Measurements from ENCODE around the gene FLYWCH1. TPM values are rescaled to one million over a fixed set of nuclear protein-coding genes. Genes with fewer than 3 reads are reported as not detected.

Gene FLYWCH1
- total and polyA plus RNA-seq, 9 of the 15 experiments (the other 6 are each of a cell fraction or from before 2014, with no cell fraction given) = 0.18 to 33.6 (median 11.3) TPM

- WGBS (ENCODE audit: insufficient coverage, low coverage, missing lambda C conversion rate) = 2% methylated on average over 11 of the region's 12 CpGs
- in situ Hi-C loops (cut with MboI) = no loop called here
- POLR2A ChIA-PET = interaction anchor here (0.5 to 1.7 kb wide), 9 partner anchors 11 to 175 kb away, joined by 3 to 10 read pairs (median 3); partner anchors contain the start of genes FLYWCH2 and SRRM2
- Histone ChIP-seq H3K9ac (ENCODE audit: insufficient read depth in 1 of 2, low read depth in 2 of 2, low read length in 2 of 2) (no peak overlapping the region), H2AFZ (ENCODE audit: low read depth, low read length) (peak overlapping the region; percentile 80), H3K9me3 (replicated peaks; ENCODE audit: control insufficient read depth, insufficient read depth, low read depth, low read length) (no peaks in the 10 kb centered on the region), H3K4me3 (no peak overlapping the region; the same call in 1 of the 2 replicates), H3K27me3 (ENCODE audit: control insufficient read depth in 2 of 2, insufficient read depth in 2 of 2, low read length in 2 of 2) (no peaks in the 10 kb centered on the region), H3K9me1 (ENCODE audit: control insufficient read depth, insufficient read depth, low read length) (no peaks in the 10 kb centered on the region), H3K36me3 (ENCODE audit: control insufficient read depth, insufficient read depth, low read length) (no peaks in the 10 kb centered on the region), H3K4me1 (replicated peaks in 1 of 2; ENCODE audit: control insufficient read depth in 2 of 2, insufficient read depth in 2 of 2, low read length in 2 of 2) (peaks cover 14 to 35% of the 10 kb centered on the region in 2 experiments; a peak in 4 of 5 replicates), H3K27ac (ENCODE audit: extremely low read depth, low read depth, low read length) (peak overlapping the region; percentile 53; the same call in 2 of the 3 replicates), H3K79me2 (ENCODE audit: control insufficient read depth, insufficient read depth, low read length) (peaks cover 6% of the 10 kb centered on the region; the same call in 2 of the 3 replicates), H3K4me2 (ENCODE audit: insufficient read depth, low read length) (peak overlapping the region; percentile 75), H4K20me1 (replicated peaks; ENCODE audit: control insufficient read depth, insufficient read depth, low read length) (no peaks in the 10 kb centered on the region)
- intact Hi-C loops (cut with micrococcal nuclease) = loop anchor here (1.0 to 2.0 kb wide), 3 partner anchors 23 to 75 kb away; partner anchors contain the start of genes FLYWCH2 and PKMYT1
- no TSS peak for BruUV-seq (replicated peaks)
- DNase-seq (ENCODE audit: extremely low read depth in 1 of 4, low spot score in 3 of 4) (peak in 1 of 4 experiments; percentile 96), FAIRE-seq (no peak), ATAC-seq (no peak)
- CTCF ChIA-PET (ENCODE audit: low intra/inter-chr PET ratio) = interaction anchor here (0.7 to 4.7 kb wide), 2 partner anchors 31 to 68 kb away, joined by 3 to 24 read pairs; no protein-coding TSS in a partner anchor
- TF ChIP-seq NFYB (IDR thresholded peaks at IDR 0.05; ENCODE audit: extremely low read depth, insufficient read length) (peak; percentile 66), VEZF1 (CRISPR knock-in tag; IDR thresholded peaks at IDR 0.05) (no peak), YY1 (IDR thresholded peaks at IDR 0.05; ENCODE audit: borderline replicate concordance in 1 of 3, control insufficient read depth in 1 of 3, extremely low read depth in 1 of 3, insufficient read depth in 3 of 3, insufficient read length in 1 of 3, insufficient replicate concordance in 2 of 3, low read depth in 1 of 3, low read length in 2 of 3) (peak in 2 of 3 experiments; percentile 4 to 47), CHD2 (IDR thresholded peaks at IDR 0.05; ENCODE audit: low read depth, low read length) (peak; percentile 12; the same call in 1 of the 2 replicates), L3MBTL2 (IDR thresholded peaks at IDR 0.05) (peak; percentile 64; the same call in 1 of the 2 replicates), ERF (CRISPR knock-in tag; IDR thresholded peaks at IDR 0.05) (no peak), AFF1 (IDR thresholded peaks at IDR 0.05; ENCODE audit: low read depth in 1 of 2, partially characterized antibody in 2 of 2) (no peak), SMARCA5 (IDR thresholded peaks at IDR 0.05) (no peak), TBP (optimal IDR thresholded peaks at IDR 0.05; ENCODE audit: low read depth, low read length) (no peak), ATF1 (CRISPR knock-in tag; IDR thresholded peaks at IDR 0.05) (no peak), ATF1 (tag; IDR thresholded peaks at IDR 0.05) (peak; percentile 16; the same call in 1 of the 2 replicates), PRDM10 (IDR thresholded peaks at IDR 0.05; ENCODE audit: partially characterized antibody) (peak; percentile 70)
Observed at GRCh38 chr16:2905988-2906387, 5.7 kb upstream of the FLYWCH1 start.

All from K562 (cell line).